ENCODE data around the gene MRPS35. TPM values are rescaled to one million over a fixed set of nuclear protein-coding genes. Genes with fewer than 3 reads are reported as not detected.
A peak's percentile ranks its signal among the peaks of the same experiment; 100 is the strongest.

MRPS35 gene
- total and polyA plus RNA-seq, 2 experiments from 2014 or later, result 40.3 to 65.6 TPM

DNA sequence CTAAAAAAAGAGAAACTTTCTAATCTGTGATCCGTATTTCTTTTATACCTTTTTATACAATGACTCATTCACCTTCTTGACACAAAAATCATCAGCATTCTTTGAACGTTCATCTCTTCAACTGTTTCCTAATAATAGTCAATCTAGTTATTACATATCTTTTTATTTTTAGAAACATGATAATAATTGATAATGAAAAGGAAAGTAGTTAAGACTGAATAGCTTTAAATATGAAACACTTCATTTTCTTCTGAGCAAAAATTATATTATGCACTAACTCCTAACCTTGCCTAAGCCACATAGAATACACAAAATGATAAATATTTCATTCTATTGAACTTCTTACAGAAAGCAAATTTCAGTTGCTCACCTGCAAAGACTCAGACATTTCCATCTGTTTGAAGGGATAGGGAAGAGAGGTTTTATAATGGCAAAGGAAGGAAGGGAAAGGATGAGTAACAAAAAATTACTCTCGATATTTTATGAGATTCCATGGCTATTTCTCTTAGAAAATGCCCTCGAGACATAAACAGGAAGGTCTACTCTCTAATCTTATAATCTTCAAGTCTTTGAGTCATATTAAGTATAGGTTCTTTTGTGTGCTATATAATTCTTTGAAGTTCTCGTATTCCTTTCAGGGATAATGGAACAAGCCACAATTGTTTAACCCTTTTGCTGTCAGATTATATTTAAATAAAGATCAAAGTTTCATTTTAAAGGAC, 61.9 kb downstream of the MRPS35 start:
- TF ChIP-seq EZH2 (IDR thresholded peaks at IDR 0.05; ENCODE audit: insufficient read depth, poor library complexity, severe bottlenecking) (no peak), EZH2phosphoT487 (IDR thresholded peaks at IDR 0.05; ENCODE audit: insufficient read depth, low read depth) (no peak)
- Histone ChIP-seq H3K4me2 (ENCODE audit: unreplicated experiment) (no peak overlapping the region), H3K9me3 (ENCODE audit: low read depth) (no peaks in the 10 kb centered on the region), H2AFZ (0 out of 2 replicates have a peak overlapping the region, but pooled peaks have one; percentile 1), H4K20me1 (ENCODE audit: insufficient read depth) (no peaks in the 10 kb centered on the region), H3K4me3 (no peak overlapping the region), H3K9me2 (ENCODE audit: insufficient read depth) (no peaks in the 10 kb centered on the region), H3K79me2 (ENCODE audit: insufficient read depth) (no peaks in the 10 kb centered on the region), H3F3A (ENCODE audit: insufficient read depth) (peaks cover 15% of the 10 kb centered on the region; the same call in 1 of the 2 replicates), H3K9ac (no peak overlapping the region), H3K36me3 (ENCODE audit: low read depth) (no peaks in the 10 kb centered on the region), H3K27ac (no peak overlapping the region), H3K4me1 (ENCODE audit: insufficient read depth) (peaks cover 13% of the 10 kb centered on the region; the same call in 1 of the 2 replicates), H3K27me3 (replicated peaks; ENCODE audit: insufficient read depth) (no peaks in the 10 kb centered on the region)
- DNase-seq, result peak; percentile 29
- in situ Hi-C loops (cut with MboI), result no loop called here
- WGBS, 2 experiments (ENCODE audit: low coverage in 1 of 2, low lambda C conversion rate in 2 of 2, missing lambda C conversion rate in 2 of 2), result 48 to 49% methylated on average over 5 of the region's 5 CpGs

DNA sequence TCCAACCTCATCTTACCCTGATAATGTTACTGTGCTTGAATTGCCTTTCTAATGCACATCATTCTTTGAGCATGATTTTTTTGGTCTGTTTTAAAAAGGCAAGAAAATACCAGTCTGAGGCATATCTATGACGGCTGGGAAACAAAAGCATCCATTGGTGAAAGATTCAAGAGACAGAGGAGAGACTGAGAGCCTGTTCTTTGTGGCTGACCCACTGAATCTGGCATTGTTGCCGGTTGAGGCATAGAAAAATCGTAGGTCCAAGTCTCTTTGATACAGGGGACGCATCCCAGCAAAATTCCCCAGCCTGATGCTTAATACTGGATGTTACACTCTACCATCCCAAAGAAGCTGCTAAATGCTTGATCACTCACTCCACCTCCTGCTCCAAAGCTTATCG, 66.5 kb downstream of the MRPS35 start:
- Histone ChIP-seq H3K9ac (no peak overlapping the region), H4K20me1 (ENCODE audit: insufficient read depth) (no peaks in the 10 kb centered on the region), H3K4me3 (no peak overlapping the region), H3K4me1 (ENCODE audit: insufficient read depth) (peaks cover 21% of the 10 kb centered on the region), H3K27ac (no peak overlapping the region), H3K36me3 (ENCODE audit: low read depth) (no peaks in the 10 kb centered on the region), H3F3A (ENCODE audit: insufficient read depth) (peaks cover 21% of the 10 kb centered on the region; the same call in 1 of the 2 replicates), H3K27me3 (replicated peaks; ENCODE audit: insufficient read depth) (no peaks in the 10 kb centered on the region), H3K9me3 (ENCODE audit: low read depth) (no peaks in the 10 kb centered on the region), H3K4me2 (ENCODE audit: unreplicated experiment) (no peak overlapping the region), H3K79me2 (ENCODE audit: insufficient read depth) (peaks cover 20% of the 10 kb centered on the region), H3K9me2 (ENCODE audit: insufficient read depth) (no peaks in the 10 kb centered on the region), H2AFZ (no peak overlapping the region)
- in situ Hi-C loops (cut with MboI), result no loop called here
- DNase-seq, result no peak
- WGBS, 2 experiments (ENCODE audit: low coverage in 1 of 2, low lambda C conversion rate in 2 of 2, missing lambda C conversion rate in 2 of 2), result 68 to 72% methylated on average over 5 of the region's 5 CpGs
- TF ChIP-seq EZH2phosphoT487 (IDR thresholded peaks at IDR 0.05; ENCODE audit: insufficient read depth, low read depth) (no peak), EZH2 (IDR thresholded peaks at IDR 0.05; ENCODE audit: insufficient read depth, poor library complexity, severe bottlenecking) (no peak)

DNA sequence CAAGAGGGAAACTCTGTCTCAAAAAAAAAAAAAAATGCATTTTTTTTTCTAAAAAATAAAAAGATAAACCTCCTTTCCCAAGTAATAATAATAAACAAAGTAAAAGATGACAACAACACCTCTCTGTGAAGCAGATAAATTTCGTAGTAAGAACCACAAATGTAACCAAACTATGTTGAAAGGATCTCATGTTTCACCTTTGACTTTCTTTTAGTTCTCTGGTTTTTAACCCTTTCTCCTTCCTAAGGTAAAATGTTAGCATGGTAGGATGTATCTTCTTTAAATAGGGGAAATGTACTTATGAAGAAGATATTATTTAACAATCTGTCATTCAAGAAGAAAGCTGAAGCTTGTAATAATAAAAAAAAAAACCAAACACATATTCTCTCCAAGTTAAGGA, 67.6 kb downstream of the MRPS35 start:
- H3K4me2 ChIP-seq (ENCODE audit: unreplicated experiment), result no peak overlapping the region
- H3F3A ChIP-seq (ENCODE audit: insufficient read depth), result peaks cover 14% of the 10 kb centered on the region; the same call in 1 of the 2 replicates
- H3K9me3 ChIP-seq (ENCODE audit: low read depth), result no peaks in the 10 kb centered on the region
- H3K27me3 ChIP-seq (replicated peaks; ENCODE audit: insufficient read depth), result no peaks in the 10 kb centered on the region
- no peak overlapping the region for H2AFZ ChIP-seq
- TF ChIP-seq EZH2 (IDR thresholded peaks at IDR 0.05; ENCODE audit: insufficient read depth, poor library complexity, severe bottlenecking) (no peak), EZH2phosphoT487 (IDR thresholded peaks at IDR 0.05; ENCODE audit: insufficient read depth, low read depth) (no peak)
- H3K4me3 ChIP-seq, result no peak overlapping the region
- no peak overlapping the region for H3K27ac ChIP-seq
- H3K9me2 ChIP-seq (ENCODE audit: insufficient read depth), result no peaks in the 10 kb centered on the region
- in situ Hi-C loops (cut with MboI), result no loop called here
- peaks cover 13% of the 10 kb centered on the region for H3K4me1 ChIP-seq (ENCODE audit: insufficient read depth)
- DNase-seq, result no peak
- H3K36me3 ChIP-seq (ENCODE audit: low read depth), result no peaks in the 10 kb centered on the region
- H4K20me1 ChIP-seq (ENCODE audit: insufficient read depth), result no peaks in the 10 kb centered on the region
- no peak overlapping the region for H3K9ac ChIP-seq
- peaks cover 30% of the 10 kb centered on the region for H3K79me2 ChIP-seq (ENCODE audit: insufficient read depth)
- WGBS, 2 experiments (ENCODE audit: low coverage in 1 of 2, low lambda C conversion rate in 2 of 2, missing lambda C conversion rate in 2 of 2), result 66 to 68% methylated on average over 1 of the region's 1 CpG

DNA sequence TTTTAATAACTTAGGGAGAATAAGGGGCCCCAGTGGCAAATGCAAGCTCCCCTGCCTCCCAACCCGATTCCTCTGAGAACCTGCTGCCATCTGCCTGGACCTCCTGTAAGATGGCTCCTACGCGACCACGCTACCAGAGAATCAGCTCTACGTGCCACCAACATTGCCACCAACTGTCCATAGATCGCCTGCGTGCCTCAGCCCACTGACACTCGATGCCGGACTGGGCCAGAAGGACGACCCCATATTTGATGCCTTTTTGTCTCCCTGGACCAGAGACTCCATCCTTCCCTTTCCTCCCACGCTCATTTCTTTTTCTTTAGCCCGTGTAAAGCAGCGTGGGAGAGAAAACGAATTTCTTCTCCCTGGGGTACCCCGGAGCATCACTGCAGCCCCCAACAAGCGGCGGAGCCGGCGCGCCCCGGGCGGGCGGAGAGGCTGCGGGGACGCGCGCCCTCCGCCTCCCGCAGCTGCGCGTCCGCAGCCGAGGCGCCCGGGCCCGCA, 68.8 kb downstream of the MRPS35 start:
- Histone ChIP-seq H3K4me3 (peak overlapping the region; percentile 81), H3K27me3 (replicated peaks; ENCODE audit: insufficient read depth) (no peaks in the 10 kb centered on the region), H3K4me2 (ENCODE audit: unreplicated experiment) (peak overlapping the region; percentile 88), H3K9me2 (ENCODE audit: insufficient read depth) (no peaks in the 10 kb centered on the region), H4K20me1 (ENCODE audit: insufficient read depth) (no peaks in the 10 kb centered on the region), H3F3A (ENCODE audit: insufficient read depth) (0 out of 2 replicates have a peak, but pooled peaks cover 10% of the 10 kb centered on the region), H3K27ac (peak overlapping the region; percentile 76), H3K9me3 (ENCODE audit: low read depth) (no peaks in the 10 kb centered on the region), H3K79me2 (ENCODE audit: insufficient read depth) (peaks cover 43% of the 10 kb centered on the region), H3K36me3 (ENCODE audit: low read depth) (no peaks in the 10 kb centered on the region), H3K4me1 (ENCODE audit: insufficient read depth) (peaks cover 13% of the 10 kb centered on the region), H2AFZ (peak overlapping the region; percentile 94), H3K9ac (peak overlapping the region; percentile 89)
- DNase-seq, result peak; percentile 39
- WGBS, 2 experiments (ENCODE audit: low coverage in 1 of 2, low lambda C conversion rate in 2 of 2, missing lambda C conversion rate in 2 of 2), result 1 to 2% methylated on average over 35 to 36 of the region's 36 CpGs
- TF ChIP-seq EZH2phosphoT487 (IDR thresholded peaks at IDR 0.05; ENCODE audit: insufficient read depth, low read depth) (no peak), EZH2 (IDR thresholded peaks at IDR 0.05; ENCODE audit: insufficient read depth, poor library complexity, severe bottlenecking) (no peak)
- in situ Hi-C loops (cut with MboI), result no loop called here
